SU-DHL-6 (cell line): ENCODE measurements around the gene TMEM170B.
"Not testable (repeated sequence)": the region's sequence is repeated elsewhere in the genome, so short reads cannot be mapped to it uniquely, and the experiment has no call there.

ENCODE experiments used
- CTCF ChIP-seq: fragments of 200-600 bp; sonication (generic); IDR thresholded peaks from one replicate; pipeline ENCODE4 v1.5.1; 2017; ENCODE audit warnings: antibody characterized with exemption, mild to moderate bottlenecking, low read length, moderate library complexity; ENCODE audit not compliant: insufficient read depth, poor library complexity, severe bottlenecking
- EZH2phosphoT487 ChIP-seq: fragments of 200-600 bp; sonication (generic), shearing (Covaris generic); conservative IDR thresholded peaks from 2 replicates; pipeline ENCODE4 v1.6.1; 2018; ENCODE audit warnings: mild to moderate bottlenecking, antibody characterized with exemption, low read length, moderate library complexity, mixed read lengths

- not testable (repeated sequence) for TF ChIP-seq CTCF, EZH2phosphoT487
These were observed 11.0 kb downstream of the TMEM170B start for GRCh38 chr6:11548578-11548977.
